ENCODE data around the gene HTR3D. TPM values are rescaled to one million over a fixed set of nuclear protein-coding genes. Genes with fewer than 3 reads are reported as not detected.

HTR3D gene
- total and polyA plus RNA-seq, 2 of the 4 experiments (the other 2 are of a cell fraction) = not detected

GRCh38 chr3:184042617-184043016 is 11.1 kb downstream of the HTR3D start:
- in situ Hi-C loops (cut with MboI; ENCODE audit: low sequenced_read_pairs) = no loop called here
- Histone ChIP-seq H3K27me3 (ENCODE audit: control insufficient read depth, insufficient read depth, low read length) (peaks cover 23% of the 10 kb centered on the region), H2BK20ac (ENCODE audit: low read depth, low read length) (no peak overlapping the region), H3K4me3 (ENCODE audit: insufficient read depth, low read depth, low read length) (no peak overlapping the region), H3K4me2 (ENCODE audit: low read depth, low read length) (no peak overlapping the region), H3K23ac (ENCODE audit: low read depth, low read length) (no peak overlapping the region), H2BK120ac (ENCODE audit: low read depth, low read length) (no peak overlapping the region), H2AK9ac (replicated peaks; ENCODE audit: low read depth, low read length, poor library complexity) (no peak overlapping the region), H2BK5ac (ENCODE audit: low read depth, low read length, poor library complexity, severe bottlenecking) (no peak overlapping the region), H2AK5ac (ENCODE audit: low read depth, low read length) (no peak overlapping the region), H3K4ac (ENCODE audit: low read depth, low read length) (no peak overlapping the region), H3K27ac (ENCODE audit: insufficient read depth, low read length) (no peak overlapping the region), H3K4me1 (ENCODE audit: control insufficient read depth, insufficient read depth, low read length) (no peaks in the 10 kb centered on the region), H3K9ac (ENCODE audit: low read depth, low read length) (no peak overlapping the region), H4K8ac (ENCODE audit: low read depth in 2 of 2, low read length in 2 of 2) (no peak overlapping the region), H3K14ac (replicated peaks; ENCODE audit: low read depth, low read length) (no peak overlapping the region), H3K9me1 (ENCODE audit: insufficient read depth, low read length) (no peaks in the 10 kb centered on the region), H3K79me1 (ENCODE audit: low read depth in 1 of 2, low read length in 2 of 2) (no peaks in the 10 kb centered on the region), H3K36me3 (ENCODE audit: control insufficient read depth, insufficient read depth, low read length) (no peaks in the 10 kb centered on the region), H3K56ac (ENCODE audit: extremely low read depth, insufficient read depth, low read length) (no peak overlapping the region), H3K9me3 (ENCODE audit: control insufficient read depth, insufficient read depth, low read length) (no peaks in the 10 kb centered on the region), H4K91ac (ENCODE audit: insufficient read depth, low read depth, low read length) (no peak overlapping the region), H2BK15ac (ENCODE audit: low read depth, low read length) (no peak overlapping the region), H2AFZ (replicated peaks; ENCODE audit: low read length, poor library complexity) (no peak overlapping the region), H4K5ac (ENCODE audit: low read depth, low read length) (no peak overlapping the region), H3K18ac (ENCODE audit: low read depth, low read length) (no peak overlapping the region), H4K20me1 (ENCODE audit: insufficient read depth, low read length) (no peaks in the 10 kb centered on the region)
- no TSS peak for BruUV-seq (replicated peaks)
- ATAC-seq (ENCODE audit: low read depth) = no peak
- no peak for TF ChIP-seq MAFK (IDR thresholded peaks at IDR 0.05; ENCODE audit: low read depth, low read length)
- no peak for TF ChIP-seq BHLHE40 (IDR thresholded peaks at IDR 0.05; ENCODE audit: low read depth, low read length)
- no peak for TF ChIP-seq MXI1 (IDR thresholded peaks at IDR 0.05; ENCODE audit: borderline replicate concordance, low read depth, low read length)
- TF ChIP-seq CHD1 (IDR thresholded peaks at IDR 0.05; ENCODE audit: low read depth, low read length) = no peak
- no peak for TF ChIP-seq CEBPB (IDR thresholded peaks at IDR 0.05; ENCODE audit: low read depth, low read length)
- TF ChIP-seq USF2 (IDR thresholded peaks at IDR 0.05; ENCODE audit: low read depth, low read length) = no peak
- no peak for TF ChIP-seq RAD21 (IDR thresholded peaks at IDR 0.05; ENCODE audit: low read length)
- no peak for TF ChIP-seq POLR2A (IDR thresholded peaks at IDR 0.05; ENCODE audit: low read depth, low read length)
- TF ChIP-seq MAZ (IDR thresholded peaks at IDR 0.05; ENCODE audit: borderline replicate concordance, low read depth, low read length) = no peak
- TF ChIP-seq FOS (IDR thresholded peaks at IDR 0.05; ENCODE audit: low read depth, low read length) = no peak
- TF ChIP-seq, protein P1, sequence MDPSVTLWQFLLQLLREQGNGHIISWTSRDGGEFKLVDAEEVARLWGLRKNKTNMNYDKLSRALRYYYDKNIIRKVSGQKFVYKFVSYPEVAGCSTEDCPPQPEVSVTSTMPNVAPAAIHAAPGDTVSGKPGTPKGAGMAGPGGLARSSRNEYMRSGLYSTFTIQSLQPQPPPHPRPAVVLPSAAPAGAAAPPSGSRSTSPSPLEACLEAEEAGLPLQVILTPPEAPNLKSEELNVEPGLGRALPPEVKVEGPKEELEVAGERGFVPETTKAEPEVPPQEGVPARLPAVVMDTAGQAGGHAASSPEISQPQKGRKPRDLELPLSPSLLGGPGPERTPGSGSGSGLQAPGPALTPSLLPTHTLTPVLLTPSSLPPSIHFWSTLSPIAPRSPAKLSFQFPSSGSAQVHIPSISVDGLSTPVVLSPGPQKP (IDR thresholded peaks at IDR 0.05; ENCODE audit: borderline replicate concordance, low read depth, low read length) = no peak
- TF ChIP-seq RCOR1 (IDR thresholded peaks at IDR 0.05; ENCODE audit: insufficient replicate concordance, low read length) = no peak
- no peak for TF ChIP-seq CTCF (conservative IDR thresholded peaks at IDR 0.05; ENCODE audit: low read depth, low read length)
- no peak for TF ChIP-seq RFX5 (IDR thresholded peaks at IDR 0.05; ENCODE audit: low read depth, low read length)
- TF ChIP-seq SMC3 (IDR thresholded peaks at IDR 0.05; ENCODE audit: low read depth, low read length) = no peak
- TF ChIP-seq NFE2L2 (IDR thresholded peaks at IDR 0.05; ENCODE audit: low read depth, low read length) = no peak
- CTCF ChIA-PET = no interaction called here
- POLR2A ChIA-PET (ENCODE audit: unreplicated experiment) = no interaction called here
- WGBS, 2 experiments (ENCODE audit: extremely low coverage in 2 of 2, insufficient read length in 1 of 2) = 80% methylated on average over 1 of the region's 1 CpG; no CpG with 5 or more reads in 1 of the 2 experiments
- intact Hi-C loops (cut with micrococcal nuclease) = no loop called here
- DNase-seq = no peak
- dilution Hi-C loops (cut with HindIII; ENCODE audit: low sequenced_read_pairs, unreplicated experiment) = no loop called here
